Kidney (tissue), 14 donors: ENCODE results near the gene SAMMSON. TPM values are rescaled to one million over a fixed set of nuclear protein-coding genes. Genes with fewer than 3 reads are reported as not detected.

Experiments
- DNase-seq, 5 donors: peaks; one replicate each; pipeline ENCODE4 v3.0.0-alpha.2; 2013 to 2020
- FAIRE-seq: peaks from 2 replicates; lab custom pipeline; 2012; peaks lifted over from hg19 to GRCh38; lab: Jason Lieb, UNC
- H3K27ac ChIP-seq, 2 donors: one replicate each; pipeline ENCODE4 v1.7.0; 2013; ENCODE audit warnings: low read depth in 2 of 2, low read length in 2 of 2, inconsistent platforms in 1 of 2
- H3K27me3 ChIP-seq: one replicate; pipeline ENCODE4 v1.7.1; 2013; ENCODE audit warnings: low read length, inconsistent platforms; ENCODE audit not compliant: control insufficient read depth, insufficient read depth
- H3K36me3 ChIP-seq, 3 donors: one replicate each; pipeline versions ENCODE4 v1.7.0 to v1.7.1; 2013; ENCODE audit warnings: low read length in 3 of 3, control low read depth in 1 of 3, inconsistent platforms in 1 of 3; ENCODE audit not compliant: insufficient read depth in 3 of 3, control insufficient read depth in 2 of 3
- H3K4me1 ChIP-seq, 3 donors: one replicate each; pipeline versions ENCODE4 v1.7.0 to v1.7.1; 2013; ENCODE audit warnings: low read length in 3 of 3, inconsistent platforms in 1 of 3, low read depth in 1 of 3; ENCODE audit not compliant: control insufficient read depth in 2 of 3, insufficient read depth in 2 of 3
- H3K4me3 ChIP-seq, 3 donors: one replicate each; pipeline versions ENCODE4 v1.7.0 to v1.8.1; 2013; ENCODE audit warnings: low read length in 3 of 3, control low read depth in 1 of 3, inconsistent platforms in 1 of 3
- H3K9ac ChIP-seq, 3 donors: one replicate each; pipeline versions ENCODE4 v1.7.0 to v1.7.1; 2013; ENCODE audit warnings: low read length in 3 of 3, control low read depth in 1 of 3, inconsistent platforms in 1 of 3
- H3K9me3 ChIP-seq, 3 donors: one replicate each; pipeline versions ENCODE4 v1.7.0 to v1.7.1; 2013; ENCODE audit warnings: low read length in 3 of 3, control low read depth in 1 of 3, inconsistent platforms in 1 of 3; ENCODE audit not compliant: control insufficient read depth in 2 of 3, insufficient read depth in 1 of 3
- CTCF ChIP-seq: IDR thresholded peaks from 3 replicates; pipeline ENCODE4 v1.5.1; 2012; ENCODE audit warnings: mild to moderate bottlenecking, moderate library complexity, borderline replicate concordance; ENCODE audit not compliant: insufficient read depth; ENCODE audit errors: extremely low read depth
- intact Hi-C: fragments of 100-400 bp; cut with DNase I; formaldehyde crosslinking; loops from one replicate; pipeline ENCODE4 v1.11.1; 2022
- polyA plus RNA-seq: library from polyadenylated mRNA; stranded (reverse); fragments of 350-450 nt; fragmentation: Illumina TruSeq; extraction: RNeasy Lipid Tissue Mini Kit (QIAGEN cat#74804); gene quantifications from one replicate; pipeline ENCODE4 v1.2.3, GENCODE V29; 2014; ENCODE audit warnings: low read depth, low replicate concordance; ENCODE audit not compliant: insufficient read depth
- total RNA-seq: library from RNA; stranded (reverse); fragmentation: NEBNext Ultra II Directional; extraction: Animal tissue kit (Norgen Biotek cat#: 25700); gene quantifications from one replicate; pipeline ENCODE4 v1.2.1, GENCODE V29; 2021
- donor health status: control.
- donor health status: control.
- donor health status: control.
- donor health status: control.
- donor health status: control.
- donor health status: DM: yes; HTN: yes; CAD: no.
- donor health status: Normal renal cell carcinoma (clear cell type).

The SAMMSON gene
- total and polyA plus RNA-seq, 2 donors from 2014 or later, result 0.98 TPM; not detected in 1

- H3K27ac ChIP-seq, result no peak overlapping the region
- TF ChIP-seq CTCF, result no peak
- FAIRE-seq, result no peak
Observed at GRCh38 chr3:70061096-70061495, 61.6 kb downstream of the SAMMSON start.

GRCh38 chr3:70064194-70064779, 64.8 kb downstream of the SAMMSON start:
- H3K4me1 ChIP-seq, result no peaks in the 10 kb centered on the region
- DNase-seq (peak in 2 of 5 donors; percentile 53 to 64), FAIRE-seq (peak; percentile 69)
- H3K36me3 ChIP-seq, result no peaks in the 10 kb centered on the region
- intact Hi-C loops, result no loop called here
- H3K27me3 ChIP-seq, result no peaks in the 10 kb centered on the region
- peak; percentile 54 for TF ChIP-seq CTCF
- no peak overlapping the region for H3K27ac ChIP-seq
- no peak overlapping the region for H3K9ac ChIP-seq
- H3K4me3 ChIP-seq, result no peak overlapping the region
- H3K9me3 ChIP-seq, result no peaks in the 10 kb centered on the region

More at GRCh38 chr3:70061096-70061495, 61.6 kb downstream of the SAMMSON start:
- no peak for DNase-seq
- Histone ChIP-seq H3K9me3 (no peaks in the 10 kb centered on the region), H3K36me3 (no peaks in the 10 kb centered on the region), H3K4me1 (no peaks in the 10 kb centered on the region), H3K27me3 (no peaks in the 10 kb centered on the region), H3K4me3 (no peak overlapping the region), H3K9ac (no peak overlapping the region)
- intact Hi-C loops, result no loop called here

DNA sequence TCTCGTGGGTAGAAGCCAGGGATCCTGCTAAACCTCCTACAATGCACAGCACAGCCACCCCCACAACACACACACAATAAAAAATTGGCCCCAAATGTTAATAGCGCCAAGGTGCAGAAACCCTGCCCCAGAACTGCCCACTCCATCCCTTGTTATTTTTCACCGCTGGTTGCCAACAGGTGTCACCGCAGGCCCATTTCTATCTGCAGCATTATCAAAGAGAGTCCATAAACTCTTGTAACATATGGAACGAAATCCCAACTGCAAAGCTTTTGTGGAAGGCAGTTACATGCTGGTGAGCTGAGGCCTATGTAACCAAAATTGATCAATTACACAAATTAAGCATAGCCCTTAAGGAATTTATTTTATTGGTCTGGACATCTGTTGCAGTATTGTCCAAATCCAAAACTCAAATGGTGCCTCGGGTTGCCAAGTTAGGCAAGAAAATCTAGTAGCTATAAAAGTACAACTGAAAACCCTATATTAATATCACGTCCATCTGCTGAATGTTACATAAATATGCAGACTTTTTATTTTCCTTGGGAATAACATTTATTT, 66.2 kb downstream of the SAMMSON start:
- DNase-seq (peak in 2 of 5 donors; percentile 17 to 29), FAIRE-seq (no peak)
- H3K9me3 ChIP-seq, result no peaks in the 10 kb centered on the region
- H3K27ac ChIP-seq, result no peak overlapping the region
- TF ChIP-seq CTCF, result no peak
- no peak overlapping the region for H3K4me3 ChIP-seq
- H3K9ac ChIP-seq, result no peak overlapping the region
- H3K4me1 ChIP-seq, result no peaks in the 10 kb centered on the region
- no peaks in the 10 kb centered on the region for H3K36me3 ChIP-seq
- intact Hi-C loops, result no loop called here
- no peaks in the 10 kb centered on the region for H3K27me3 ChIP-seq
